NCI-H187 (cell line): ENCODE measurements around the gene SMARCAL1.
"Not testable (repeated sequence)": the region's sequence is repeated elsewhere in the genome, so short reads cannot be mapped to it uniquely, and the experiment has no call there.

ENCODE experiments used
- DNase-seq, 2 experiments: peaks; one replicate each; lab custom pipeline; 2025; lab: John Stamatoyannopoulos, UW

Gene SMARCAL1

DNA sequence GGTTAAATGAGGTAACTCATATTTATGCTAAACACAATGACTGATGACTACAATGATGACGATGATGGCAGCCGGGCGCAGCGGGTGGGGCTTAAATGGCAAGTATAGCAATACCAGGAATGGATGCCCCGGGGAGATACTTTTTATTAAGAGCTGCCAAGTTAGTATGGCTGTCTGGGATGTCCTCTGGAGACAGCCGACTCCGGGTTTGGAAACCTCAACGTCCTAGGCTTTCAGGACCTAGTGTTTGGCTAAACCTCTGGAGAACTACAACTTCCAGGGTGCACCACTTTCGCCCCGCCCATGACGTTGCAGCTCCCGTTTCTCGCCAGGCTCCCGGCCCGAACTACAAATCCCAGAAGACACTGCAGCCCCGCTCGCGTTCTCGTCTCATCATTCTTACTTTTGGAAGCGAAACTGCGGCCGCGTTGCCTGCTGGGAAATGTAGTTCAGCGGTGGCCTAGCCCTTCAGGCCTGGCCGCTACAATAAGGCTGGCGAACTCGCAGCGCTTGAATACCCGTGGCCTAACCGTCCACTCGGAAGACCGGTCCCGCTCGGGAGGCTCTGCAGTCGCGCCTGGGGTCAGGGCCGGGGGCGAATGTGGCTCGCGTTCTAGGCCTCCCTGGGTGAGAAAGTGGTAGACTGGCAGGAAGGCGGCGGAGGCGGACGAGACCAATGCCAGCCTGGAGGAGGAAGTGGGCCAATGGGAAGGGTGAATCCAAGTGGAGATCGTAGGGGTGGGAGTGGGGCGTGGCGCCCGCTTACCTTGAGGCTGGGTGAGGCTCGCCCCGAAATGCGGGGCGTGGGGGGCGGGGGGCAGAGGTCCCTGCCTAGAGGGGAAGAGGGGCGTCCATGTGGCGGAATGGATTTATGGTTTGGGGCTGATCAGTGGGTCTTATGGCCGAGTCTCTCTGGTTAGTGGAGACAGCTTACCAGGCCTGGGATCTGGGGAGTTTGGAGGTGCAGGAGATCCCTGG lies at the start of gene SMARCAL1:
SMARCAL1 (plus strand) TSS at position 463 of the 978 bp plus-strand sequence. CDS start 2,221 bp downstream, outside the sequence.
- peak; percentile 87 to 89 for DNase-seq

DNA sequence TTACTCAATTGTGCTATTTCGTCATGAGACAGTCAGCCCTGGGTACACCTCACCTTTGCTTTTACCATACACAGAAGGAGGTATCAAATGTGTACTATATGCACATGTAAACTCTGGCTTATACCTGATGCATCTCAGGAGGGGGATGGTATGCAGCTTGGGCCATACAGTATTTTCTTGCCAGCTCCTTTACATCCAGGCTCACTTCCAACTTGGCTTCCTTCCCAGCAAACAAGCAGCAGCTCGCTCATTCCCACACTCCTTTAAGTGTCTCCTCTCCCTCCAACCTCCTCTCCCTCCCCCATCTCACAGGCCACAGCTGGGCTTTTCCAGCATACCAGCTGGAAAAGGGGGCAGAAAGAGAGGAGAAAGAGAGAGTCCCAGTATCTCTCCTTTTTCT lies 49.6 kb upstream of the SMARCAL1 start:
- no peak for DNase-seq

DNA sequence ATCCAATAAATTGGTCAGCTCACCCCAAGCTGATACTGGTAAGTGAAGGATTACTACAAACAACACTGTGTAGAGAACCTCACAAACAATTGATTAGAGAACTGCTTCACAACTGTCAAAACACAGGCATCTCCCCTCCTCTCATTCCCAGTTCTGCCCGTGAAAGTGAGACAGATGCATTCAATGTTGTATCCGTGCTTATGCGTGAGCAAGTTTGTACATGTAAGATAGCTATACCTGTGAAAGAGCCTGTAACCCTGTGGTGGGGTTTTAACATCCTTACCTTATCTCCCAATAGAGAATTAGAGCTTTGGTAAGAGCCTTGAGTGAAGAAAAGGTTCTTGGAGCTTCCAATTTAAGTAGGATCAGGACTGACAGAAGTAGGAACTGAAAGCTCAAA lies 49.1 kb upstream of the SMARCAL1 start:
- no peak for DNase-seq

- DNase-seq: no peak
Observed at GRCh38 chr2:216365518-216365917, 46.8 kb upstream of the SMARCAL1 start.

- no peak for DNase-seq
Observed at GRCh38 chr2:216366777-216367471, 45.4 kb upstream of the SMARCAL1 start.

- no peak for DNase-seq
Observed at GRCh38 chr2:216369821-216370220, 42.5 kb upstream of the SMARCAL1 start.

GRCh38 chr2:216370961-216371712 lies 41.1 kb upstream of the SMARCAL1 start:
- no peak for DNase-seq

- DNase-seq: peak; percentile 12 to 51
Observed at GRCh38 chr2:216371721-216372702, 40.3 kb upstream of the SMARCAL1 start, which contains the start of gene MARCHF4. MARCHF4 (minus strand) TSS chr2:216372483; CDS start chr2:216370260, 2,223 bp downstream.

DNA sequence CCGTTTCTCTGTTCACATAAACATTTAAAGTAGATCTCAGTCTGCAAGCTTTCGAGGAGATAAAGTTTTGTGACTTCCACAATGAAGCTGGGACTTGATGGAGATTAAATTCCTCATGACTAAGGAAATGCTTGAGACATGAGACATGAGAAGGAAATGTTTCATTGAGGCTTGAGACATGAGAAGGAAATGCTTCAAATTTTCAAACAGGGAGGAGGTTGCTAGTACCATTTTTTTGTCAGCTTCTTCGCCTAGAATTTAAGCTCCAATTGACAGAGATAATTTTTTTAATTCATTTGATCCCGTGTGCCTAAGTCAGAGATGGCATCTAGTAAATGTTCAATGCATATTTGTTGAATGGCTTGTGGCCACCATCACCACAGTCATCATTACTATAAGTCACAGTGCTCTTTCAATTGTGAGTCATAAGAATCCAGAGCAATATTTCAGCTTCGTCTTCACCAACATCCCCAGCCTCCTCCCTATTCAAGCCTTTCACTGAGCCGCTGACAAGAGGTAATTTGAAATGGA lies 39.5 kb upstream of the SMARCAL1 start:
- DNase-seq: no peak

GRCh38 chr2:216373896-216374295 lies 38.4 kb upstream of the SMARCAL1 start:
- no peak for DNase-seq

- DNase-seq: no peak
Observed at GRCh38 chr2:216375286-216375685, 37.0 kb upstream of the SMARCAL1 start.

DNA sequence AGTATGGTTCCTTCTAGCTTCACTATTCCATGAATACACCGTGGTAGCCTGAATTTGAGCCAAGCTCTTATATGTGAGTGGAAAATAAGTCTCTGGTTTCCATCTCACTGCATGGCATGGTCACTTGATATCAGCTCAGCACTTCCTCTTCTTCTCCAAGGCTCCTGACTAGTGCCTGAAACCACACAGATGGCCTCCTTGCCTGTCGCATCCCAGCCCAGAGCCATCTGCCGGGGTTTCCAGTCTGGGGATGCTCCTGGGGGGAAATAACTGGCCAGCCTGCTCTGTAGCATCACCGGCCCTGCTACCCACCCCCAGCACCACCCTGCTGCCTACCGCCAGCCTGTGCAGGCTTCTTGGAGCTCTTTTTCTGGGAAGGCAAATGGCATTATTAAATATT lies 32.3 kb upstream of the SMARCAL1 start:
- DNase-seq: no peak

- DNase-seq: not testable (repeated sequence)
Observed at GRCh38 chr2:216384409-216384808, 27.9 kb upstream of the SMARCAL1 start.

GRCh38 chr2:216385478-216385877 lies 26.8 kb upstream of the SMARCAL1 start:
- no peak for DNase-seq

- no peak for DNase-seq
Observed at GRCh38 chr2:216387262-216387661, 25.0 kb upstream of the SMARCAL1 start.

- DNase-seq: no peak
Observed at GRCh38 chr2:216388046-216388884, 24.0 kb upstream of the SMARCAL1 start.

DNA sequence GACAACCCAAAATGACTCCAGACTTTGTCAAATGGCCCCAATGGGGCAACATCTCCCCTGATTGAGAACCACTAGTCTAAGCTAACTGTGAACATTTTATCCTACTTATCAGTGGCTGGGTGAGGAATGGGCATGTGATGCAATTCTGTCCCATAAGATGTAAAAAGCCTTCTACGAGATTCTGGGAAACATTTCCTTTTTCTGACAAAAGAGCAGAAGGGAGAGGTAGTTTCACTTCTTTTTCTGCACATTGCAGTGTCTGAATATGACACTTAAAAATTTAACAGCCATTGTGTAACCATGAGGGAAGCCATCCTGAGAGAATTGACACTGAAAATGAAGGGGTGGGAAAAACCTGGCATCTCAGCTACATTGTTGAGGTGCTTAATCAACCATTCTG lies 22.7 kb upstream of the SMARCAL1 start:
- DNase-seq: no peak

DNA sequence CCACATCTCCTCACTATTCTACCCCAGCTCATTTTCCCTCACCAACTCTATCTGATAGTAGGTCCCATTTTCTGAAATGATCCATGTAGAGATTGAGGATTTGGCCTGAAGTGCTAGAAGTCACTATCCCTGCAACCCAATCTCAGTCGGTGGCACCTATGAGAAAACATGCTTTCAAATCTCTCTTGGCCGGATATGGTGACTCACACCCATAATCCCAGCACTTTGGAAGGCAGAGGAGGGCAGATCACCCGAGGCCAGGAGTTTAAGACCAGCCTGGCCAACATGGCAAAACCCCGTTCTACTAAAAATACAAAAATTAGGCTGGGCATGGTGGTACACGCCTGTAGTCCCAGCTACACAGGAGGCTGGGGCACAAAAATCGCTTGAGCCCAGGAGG lies 20.9 kb upstream of the SMARCAL1 start:
- no peak for DNase-seq

GRCh38 chr2:216392018-216392562 lies 20.2 kb upstream of the SMARCAL1 start:
- DNase-seq: no peak
